Skeletal muscle tissue (tissue), 4 donors: Measurements from ENCODE around the gene KCNC1. TPM values are rescaled to one million over a fixed set of nuclear protein-coding genes. Genes with fewer than 3 reads are reported as not detected.

Source experiments
- H3K27ac ChIP-seq: one replicate; pipeline ENCODE4 v1.7.0; 2013; ENCODE audit warnings: mild to moderate bottlenecking, low read depth, low read length, inconsistent platforms
- H3K27me3 ChIP-seq, 3 donors: one replicate each; pipeline ENCODE4 v1.7.0; 2013; ENCODE audit warnings: low read length in 3 of 3; ENCODE audit not compliant: control insufficient read depth in 3 of 3, insufficient read depth in 3 of 3
- H3K36me3 ChIP-seq, 3 donors: one replicate each; pipeline ENCODE4 v1.7.0; 2013; ENCODE audit warnings: low read length in 3 of 3; ENCODE audit not compliant: control insufficient read depth in 3 of 3, insufficient read depth in 3 of 3
- H3K4me1 ChIP-seq, 3 donors: one replicate each; pipeline ENCODE4 v1.7.0; 2013; ENCODE audit warnings: low read length in 3 of 3, mild to moderate bottlenecking in 3 of 3; ENCODE audit not compliant: control insufficient read depth in 3 of 3, insufficient read depth in 3 of 3
- H3K4me3 ChIP-seq, 3 donors: one replicate each; pipeline ENCODE4 v1.7.0; 2013; ENCODE audit warnings: low read length in 3 of 3
- H3K9ac ChIP-seq, 3 donors: one replicate each; pipeline ENCODE4 v1.7.0; 2013; ENCODE audit warnings: low read length in 3 of 3, mild to moderate bottlenecking in 3 of 3, moderate library complexity in 2 of 3, low read depth in 1 of 3
- H3K9me3 ChIP-seq, 3 donors: one replicate each; pipeline ENCODE4 v1.7.0; 2013; ENCODE audit warnings: low read length in 3 of 3; ENCODE audit not compliant: control insufficient read depth in 3 of 3
- total RNA-seq: library from RNA; depleted of rRNA; stranded (reverse); fragments of >200 nt; gene quantifications from one replicate; pipeline ENCODE4 v1.2.3, GENCODE V29; 2014
- donor health status: Osteomylitis.

KCNC1 gene
- total RNA-seq, 1 donor from 2014 or later: under 0.01 TPM

DNA sequence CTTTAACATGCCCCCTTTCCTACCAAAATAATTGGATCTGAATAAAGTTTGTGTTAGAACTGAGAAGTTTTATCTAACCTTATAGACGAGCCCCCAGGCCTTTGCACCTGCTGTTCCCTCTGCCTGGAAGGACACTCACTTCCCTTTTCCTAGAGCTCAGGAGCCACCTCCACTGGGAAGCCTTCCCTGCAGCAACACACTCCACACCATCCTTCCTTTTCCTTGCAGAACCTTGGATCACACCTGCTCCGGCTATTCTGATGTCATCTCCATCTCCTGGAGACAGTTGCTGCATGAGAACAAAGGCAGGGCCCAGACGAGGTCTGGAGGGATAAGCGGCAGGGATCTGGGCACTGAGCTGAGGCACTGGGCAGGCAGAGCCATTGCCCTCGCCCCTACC, 37.8 kb upstream of the KCNC1 start:
- peak overlapping the region; percentile 8 to 65 (median 48) for H3K9ac ChIP-seq
- H3K27me3 ChIP-seq: peaks cover 3 to 8% (median 7%) of the 10 kb centered on the region in 3 donors
- H3K9me3 ChIP-seq: no peaks in the 10 kb centered on the region
- H3K4me3 ChIP-seq: peak overlapping the region in 1 of 3 donors; percentile 29
- peaks cover 74 to 88% (median 81%) of the 10 kb centered on the region in 3 donors for H3K4me1 ChIP-seq
- H3K36me3 ChIP-seq: no peaks in the 10 kb centered on the region
- H3K27ac ChIP-seq: peak overlapping the region; percentile 96

- Histone ChIP-seq H3K9me3 (no peaks in the 10 kb centered on the region), H3K27ac (peak overlapping the region; percentile 96), H3K9ac (peak overlapping the region; percentile 8 to 70 (median 48)), H3K27me3 (peaks cover 3 to 7% (median 5%) of the 10 kb centered on the region in 3 donors), H3K4me3 (peak overlapping the region in 2 of 3 donors; percentile 29 to 32), H3K4me1 (peaks cover 70 to 82% (median 75%) of the 10 kb centered on the region in 3 donors), H3K36me3 (no peaks in the 10 kb centered on the region)
Observed at GRCh38 chr11:17697175-17697949, 37.2 kb upstream of the KCNC1 start.

DNA sequence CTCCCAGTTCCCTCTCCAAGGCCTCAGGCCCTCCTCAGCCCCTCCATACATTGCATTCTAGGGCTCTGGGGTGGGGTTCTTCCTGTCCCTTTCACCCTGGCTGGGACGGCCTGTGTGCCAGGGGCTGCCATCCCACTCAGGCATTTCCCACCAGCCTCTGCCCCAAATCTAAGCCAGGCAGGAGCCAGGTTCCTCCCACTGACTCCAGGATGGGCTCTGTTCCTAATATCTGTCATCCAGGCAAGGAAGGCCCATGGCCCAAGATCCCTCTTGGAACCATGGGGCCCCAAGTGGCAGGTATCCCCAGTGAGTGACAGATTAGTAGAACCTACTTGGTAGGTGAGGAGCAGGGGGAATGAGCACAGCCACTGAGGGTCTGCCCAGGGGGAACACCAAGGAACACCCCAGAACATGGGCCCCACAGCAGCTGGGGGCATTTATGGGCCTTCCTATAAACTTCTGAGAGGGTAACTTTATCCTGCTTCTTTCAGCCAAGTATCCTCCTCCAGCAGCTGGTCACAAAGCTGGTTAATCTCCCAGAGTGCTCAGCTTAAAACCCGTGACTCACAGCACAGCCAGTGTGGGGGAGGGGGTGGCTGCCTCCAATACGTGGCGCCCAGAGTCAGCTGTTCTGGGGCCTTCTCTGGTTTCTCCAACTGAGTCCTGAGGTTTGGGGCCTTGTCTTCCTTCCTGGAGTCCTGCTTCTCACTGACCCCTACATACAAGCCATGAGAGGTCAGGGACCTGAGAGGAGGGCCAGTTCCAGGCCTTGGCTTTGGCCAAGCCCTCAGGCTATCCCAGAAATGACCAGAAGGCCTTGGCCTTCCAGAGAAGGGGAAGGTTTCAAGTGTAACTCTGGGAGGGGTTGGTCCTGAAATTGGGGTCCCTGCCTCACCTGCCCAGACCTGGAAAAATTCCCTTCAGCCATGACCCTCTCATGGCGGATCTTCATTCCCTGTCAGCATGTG, 35.1 kb upstream of the KCNC1 start:
- Histone ChIP-seq H3K4me3 (peak overlapping the region in 1 of 3 donors; percentile 32), H3K9ac (peak overlapping the region; percentile 50 to 74 (median 53)), H3K27ac (peak overlapping the region; percentile 96), H3K9me3 (no peaks in the 10 kb centered on the region), H3K27me3 (peaks cover 2 to 6% (median 5%) of the 10 kb centered on the region in 3 donors), H3K36me3 (no peaks in the 10 kb centered on the region), H3K4me1 (peaks cover 52 to 63% (median 59%) of the 10 kb centered on the region in 3 donors)

GRCh38 chr11:17700991-17701390, 33.6 kb upstream of the KCNC1 start:
- H3K9me3 ChIP-seq: no peaks in the 10 kb centered on the region
- H3K27me3 ChIP-seq: peaks cover 0 to 5% (median 0%) of the 10 kb centered on the region in 3 donors
- peak overlapping the region; percentile 96 for H3K27ac ChIP-seq
- H3K4me3 ChIP-seq: no peak overlapping the region
- no peaks in the 10 kb centered on the region for H3K36me3 ChIP-seq
- no peak overlapping the region for H3K9ac ChIP-seq
- peaks cover 45 to 52% (median 48%) of the 10 kb centered on the region in 3 donors for H3K4me1 ChIP-seq

DNA sequence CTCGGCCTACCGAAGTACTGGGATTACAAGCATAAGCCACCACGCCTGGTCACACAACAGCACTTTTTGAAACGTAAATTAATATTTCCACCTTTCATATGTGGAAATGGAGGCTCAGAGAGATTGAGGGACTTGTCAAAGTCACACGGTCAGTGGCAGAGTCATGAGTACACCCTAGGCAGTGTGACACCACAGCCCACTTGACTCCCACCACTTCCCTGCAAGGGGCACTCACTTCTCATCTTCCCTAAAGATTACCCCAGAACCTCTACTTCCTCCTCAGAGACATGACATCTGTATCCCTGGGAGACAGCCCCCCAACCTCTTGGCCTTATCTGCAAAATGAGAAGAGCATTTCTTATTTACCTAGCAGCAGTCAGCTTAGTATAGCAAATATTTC, 31.7 kb upstream of the KCNC1 start:
- Histone ChIP-seq H3K9me3 (no peaks in the 10 kb centered on the region), H3K9ac (no peak overlapping the region), H3K36me3 (no peaks in the 10 kb centered on the region), H3K27ac (no peak overlapping the region), H3K4me1 (peaks cover 33 to 41% (median 34%) of the 10 kb centered on the region in 3 donors), H3K4me3 (no peak overlapping the region), H3K27me3 (no peaks in the 10 kb centered on the region)

GRCh38 chr11:17703951-17704350, 30.6 kb upstream of the KCNC1 start:
- H3K4me1 ChIP-seq: peaks cover 29 to 41% (median 31%) of the 10 kb centered on the region in 3 donors
- no peaks in the 10 kb centered on the region for H3K27me3 ChIP-seq
- no peak overlapping the region for H3K27ac ChIP-seq
- no peak overlapping the region for H3K9ac ChIP-seq
- H3K4me3 ChIP-seq: no peak overlapping the region
- no peaks in the 10 kb centered on the region for H3K9me3 ChIP-seq
- H3K36me3 ChIP-seq: no peaks in the 10 kb centered on the region

GRCh38 chr11:17707830-17708229, 26.8 kb upstream of the KCNC1 start:
- Histone ChIP-seq H3K9ac (peak overlapping the region in 1 of 3 donors; percentile 45), H3K36me3 (no peaks in the 10 kb centered on the region), H3K4me1 (peaks cover 18 to 43% (median 29%) of the 10 kb centered on the region in 3 donors), H3K27ac (no peak overlapping the region), H3K27me3 (peaks cover 0 to 5% (median 0%) of the 10 kb centered on the region in 3 donors), H3K4me3 (no peak overlapping the region), H3K9me3 (no peaks in the 10 kb centered on the region)

GRCh38 chr11:17711836-17712235, 22.7 kb upstream of the KCNC1 start:
- H3K4me3 ChIP-seq: no peak overlapping the region
- H3K27me3 ChIP-seq: peaks cover 0 to 10% (median 0%) of the 10 kb centered on the region in 3 donors
- H3K4me1 ChIP-seq: peaks cover 33 to 70% (median 48%) of the 10 kb centered on the region in 3 donors
- H3K9me3 ChIP-seq: no peaks in the 10 kb centered on the region
- H3K9ac ChIP-seq: peak overlapping the region in 1 of 3 donors; percentile 69
- peak overlapping the region; percentile 39 for H3K27ac ChIP-seq
- H3K36me3 ChIP-seq: no peaks in the 10 kb centered on the region

DNA sequence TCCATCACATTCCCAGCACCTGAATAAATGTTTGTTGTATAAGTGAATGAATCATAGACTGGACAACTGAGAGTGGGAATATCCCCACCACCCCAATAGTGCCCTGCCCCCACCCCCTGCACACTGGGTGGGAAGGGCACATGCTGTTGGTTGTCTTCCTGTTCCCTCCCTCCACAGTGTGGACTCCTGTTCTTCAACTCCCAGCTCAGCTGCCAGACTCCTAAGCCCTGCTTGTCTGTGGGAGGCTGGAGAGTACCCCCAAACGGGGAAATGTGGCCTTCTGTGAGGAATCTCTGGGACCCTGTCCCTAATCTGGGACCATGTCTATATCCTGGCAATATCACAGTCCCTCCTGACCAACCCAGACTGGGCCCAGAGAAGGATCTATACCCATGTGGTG, 20.7 kb upstream of the KCNC1 start:
- Histone ChIP-seq H3K27ac (peak overlapping the region; percentile 91), H3K9ac (peak overlapping the region; percentile 58 to 82 (median 77)), H3K9me3 (no peaks in the 10 kb centered on the region), H3K27me3 (peaks cover 0 to 10% (median 3%) of the 10 kb centered on the region in 3 donors), H3K4me3 (no peak overlapping the region), H3K36me3 (no peaks in the 10 kb centered on the region), H3K4me1 (peaks cover 37 to 73% (median 48%) of the 10 kb centered on the region in 3 donors)
